Germinal center (tissue), 1 donor: ENCODE measurements around the gene SPPL2B.
A peak's percentile ranks its signal among the peaks of the same experiment; 100 is the strongest.
"Not testable (repeated sequence)": the region's sequence is repeated elsewhere in the genome, so short reads cannot be mapped to it uniquely, and the experiment has no call there.

Source experiments
- DNase-seq: peaks from one replicate; pipeline ENCODE4 v3.0.0; 2012; ENCODE audit warnings: mixed read lengths, low spot score

SPPL2B gene

GRCh38 chr19:2328401-2329148 is at the start of gene SPPL2B, which contains the start of gene LSM7:
Gene SPPL2B, plus strand, starts transcription at chr19:2328684. Its CDS starts 26 bp downstream, at chr19:2328710.
Gene LSM7, minus strand, starts transcription at chr19:2328586. Its CDS starts 20 bp downstream, at chr19:2328566.
- peak; percentile 96 for DNase-seq

- DNase-seq: no peak
These were observed 47.7 kb upstream of the SPPL2B start for GRCh38 chr19:2280633-2281264.

GRCh38 chr19:2281265-2282061 is 47.0 kb upstream of the SPPL2B start:
- DNase-seq: not testable (repeated sequence)

- DNase-seq: no peak
These were observed 46.2 kb upstream of the SPPL2B start, which contains the start of gene PEAK3 for GRCh38 chr19:2282062-2282861. Gene PEAK3, minus strand, starts transcription at chr19:2282175. Its CDS starts 1,244 bp downstream, at chr19:2280931.

- no peak for DNase-seq
These were observed 45.6 kb upstream of the SPPL2B start for GRCh38 chr19:2282862-2283237.

GRCh38 chr19:2283835-2284507 is 44.5 kb upstream of the SPPL2B start:
- DNase-seq: no peak

GRCh38 chr19:2286402-2287140 is 41.9 kb upstream of the SPPL2B start:
- no peak for DNase-seq

GRCh38 chr19:2287585-2288337 is 40.7 kb upstream of the SPPL2B start:
- DNase-seq: no peak

- no peak for DNase-seq
These were observed 40.1 kb upstream of the SPPL2B start for GRCh38 chr19:2288338-2288817.

- no peak for DNase-seq
These were observed 39.4 kb upstream of the SPPL2B start for GRCh38 chr19:2288818-2289713.

- DNase-seq: peak; percentile 78
These were observed 38.6 kb upstream of the SPPL2B start for GRCh38 chr19:2289714-2290435.

- peak; percentile 36 for DNase-seq
These were observed 37.9 kb upstream of the SPPL2B start for GRCh38 chr19:2290441-2291184.

- DNase-seq: no peak
These were observed 37.2 kb upstream of the SPPL2B start for GRCh38 chr19:2291185-2291751.

- no peak for DNase-seq
These were observed 33.7 kb upstream of the SPPL2B start for GRCh38 chr19:2294687-2295335.

- no peak for DNase-seq
These were observed 32.3 kb upstream of the SPPL2B start for GRCh38 chr19:2296141-2296540.

GRCh38 chr19:2300533-2300932 is 28.0 kb upstream of the SPPL2B start:
- DNase-seq: no peak
